Activated CD4-positive, alpha-beta T cell treated with anti-CD3 and anti-CD28 coated beads, Interleukin-2, amount 10 ng/mL, durations not matched to agents 24 days and 14 days (primary cell): ENCODE results near the gene STAT4. TPM values are rescaled to one million over a fixed set of nuclear protein-coding genes. Genes with fewer than 3 reads are reported as not detected.
A peak's percentile ranks its signal among the peaks of the same experiment; 100 is the strongest.

Source experiments
- DNase-seq: peaks from one replicate; pipeline ENCODE4 v3.0.0; 2022
- H3K27ac Mint-ChIP-seq: one replicate; pipeline ENCODE4 v1.8.0; 2022; ENCODE audit warnings: mild to moderate bottlenecking, mixed read lengths
- H3K27me3 Mint-ChIP-seq: one replicate; pipeline ENCODE4 v1.8.0; 2022; ENCODE audit warnings: mixed read lengths
- H3K36me3 Mint-ChIP-seq: one replicate; pipeline ENCODE4 v1.8.0; 2022; ENCODE audit warnings: low read depth, mild to moderate bottlenecking, mixed read lengths
- H3K4me1 Mint-ChIP-seq: one replicate; pipeline ENCODE4 v1.8.0; 2021; ENCODE audit warnings: mixed read lengths
- H3K4me3 Mint-ChIP-seq: one replicate; pipeline ENCODE4 v1.8.0; 2022; ENCODE audit warnings: mild to moderate bottlenecking, moderate library complexity, mixed read lengths
- H3K9me3 Mint-ChIP-seq: one replicate; pipeline ENCODE4 v1.8.0; 2021; ENCODE audit warnings: mixed read lengths
- intact Hi-C: fragments of 100-400 bp; cut with micrococcal nuclease; formaldehyde crosslinking; loops from one replicate; pipeline ENCODE4 v1.15.1; 2023
- total RNA-seq: library from RNA; stranded (reverse); gene quantifications from 2 replicates; pipeline ENCODE4 v1.2.3, GENCODE V29; 2022

Gene STAT4
- total RNA-seq, 1 donor from 2014 or later: 50.8 TPM

DNA sequence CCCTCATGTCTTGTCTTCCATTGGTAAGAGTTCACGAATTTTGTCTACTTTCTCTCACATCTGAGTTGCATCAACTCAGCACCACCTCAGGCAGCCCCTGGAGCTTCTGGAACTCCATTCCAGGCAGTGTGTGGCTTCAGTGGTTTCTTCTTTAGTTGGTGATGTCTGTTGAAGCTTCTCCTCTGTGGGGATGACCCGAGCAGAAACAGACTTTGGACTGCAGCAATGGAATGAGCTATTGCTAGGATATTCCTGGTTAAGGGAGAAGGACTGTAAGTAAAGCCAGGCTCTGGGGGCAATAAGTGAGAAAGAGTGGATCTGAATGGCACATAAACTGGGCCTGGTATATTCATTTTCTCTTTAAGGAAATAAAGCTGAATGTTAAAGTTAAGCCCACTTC lies 32.3 kb upstream of the STAT4 start:
- Mint-ChIP-seq H3K4me3 (no peak overlapping the region), H3K9me3 (no peaks in the 10 kb centered on the region), H3K27me3 (no peaks in the 10 kb centered on the region), H3K4me1 (peaks cover 10% of the 10 kb centered on the region), H3K36me3 (no peaks in the 10 kb centered on the region), H3K27ac (no peak overlapping the region)
- intact Hi-C loops: no loop called here
- DNase-seq: no peak

DNA sequence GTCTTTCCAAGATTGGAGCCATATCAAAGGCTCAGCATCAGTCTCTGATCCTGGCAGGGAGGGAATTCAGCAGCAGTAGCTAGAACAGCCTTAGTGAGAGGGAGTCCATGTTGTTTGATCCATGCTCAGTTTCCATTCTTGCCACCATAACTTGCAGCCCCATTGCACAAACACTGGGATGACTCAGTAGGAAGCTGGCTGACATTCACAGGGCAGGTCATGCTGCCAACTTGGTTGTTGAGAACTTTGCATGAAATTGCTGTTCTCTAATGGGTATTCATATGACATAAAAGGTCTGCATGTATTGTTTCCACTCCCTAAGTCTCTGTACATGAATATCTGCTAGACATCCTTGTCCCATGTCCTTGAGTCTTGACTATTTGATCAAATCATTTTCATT lies 29.9 kb upstream of the STAT4 start:
- Mint-ChIP-seq H3K27ac (no peak overlapping the region), H3K4me1 (peaks cover 21% of the 10 kb centered on the region), H3K36me3 (no peaks in the 10 kb centered on the region), H3K9me3 (no peaks in the 10 kb centered on the region), H3K27me3 (no peaks in the 10 kb centered on the region), H3K4me3 (no peak overlapping the region)
- DNase-seq: no peak
- intact Hi-C loops: no loop called here

DNA sequence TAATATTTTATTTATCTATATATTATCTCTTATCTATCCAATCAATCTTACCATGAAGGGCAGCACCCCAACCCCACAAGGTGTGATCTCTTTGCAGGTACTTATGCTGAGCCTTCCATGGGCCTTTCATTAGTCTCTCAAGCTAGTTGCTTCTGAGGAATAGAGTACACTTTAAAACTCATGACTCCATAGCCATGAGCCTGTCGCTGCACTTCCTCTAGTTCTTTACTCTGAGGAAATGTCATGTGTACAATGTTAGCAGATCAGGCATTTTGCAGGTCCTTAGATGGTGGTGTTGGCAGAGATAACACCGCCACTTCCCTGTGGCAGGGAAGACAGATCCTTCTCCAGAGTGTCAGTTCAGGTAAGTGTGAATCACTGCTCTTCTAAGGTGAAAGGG lies 29.5 kb upstream of the STAT4 start:
- intact Hi-C loops: no loop called here
- H3K9me3 Mint-ChIP-seq: no peaks in the 10 kb centered on the region
- H3K4me1 Mint-ChIP-seq: peaks cover 26% of the 10 kb centered on the region
- no peak for DNase-seq
- no peak overlapping the region for H3K4me3 Mint-ChIP-seq
- no peaks in the 10 kb centered on the region for H3K36me3 Mint-ChIP-seq
- H3K27me3 Mint-ChIP-seq: no peaks in the 10 kb centered on the region
- H3K27ac Mint-ChIP-seq: no peak overlapping the region

DNA sequence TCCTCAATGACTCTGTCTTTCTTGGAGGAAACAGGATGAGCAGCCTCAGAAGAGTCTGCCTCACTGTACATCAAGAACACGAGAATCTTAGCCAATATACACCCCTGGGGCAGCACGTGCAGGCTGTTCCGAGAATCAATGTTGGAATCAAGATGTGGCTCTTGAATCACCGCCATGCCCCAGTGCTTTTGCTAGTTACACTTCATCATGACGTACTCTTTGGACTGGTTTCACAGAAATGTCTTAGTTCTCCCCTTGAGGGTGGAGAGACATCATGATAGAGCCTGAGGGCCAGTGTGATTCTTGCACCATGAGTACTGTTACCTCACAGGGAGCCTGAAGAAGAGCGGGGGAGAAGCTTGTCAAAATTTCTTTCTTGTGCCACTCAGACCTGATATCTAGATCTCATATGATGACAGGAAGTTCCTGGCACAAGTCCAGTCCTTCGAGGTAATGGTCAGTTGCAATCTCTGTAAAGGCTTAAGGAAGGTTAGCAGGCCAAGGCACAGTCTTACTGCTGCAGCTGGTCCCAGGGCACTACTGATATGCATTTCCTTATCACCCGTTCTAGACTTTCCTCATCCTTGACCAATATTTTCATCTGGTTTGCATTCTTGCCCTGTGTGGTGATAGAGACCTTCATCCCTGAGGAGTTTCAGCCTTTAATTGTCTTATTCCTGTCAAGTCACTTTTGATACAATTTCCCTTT lies 28.2 kb upstream of the STAT4 start:
- no peak overlapping the region for H3K4me3 Mint-ChIP-seq
- no peak for DNase-seq
- H3K9me3 Mint-ChIP-seq: no peaks in the 10 kb centered on the region
- H3K36me3 Mint-ChIP-seq: no peaks in the 10 kb centered on the region
- no peak overlapping the region for H3K27ac Mint-ChIP-seq
- intact Hi-C loops: no loop called here
- no peaks in the 10 kb centered on the region for H3K27me3 Mint-ChIP-seq
- peaks cover 30% of the 10 kb centered on the region for H3K4me1 Mint-ChIP-seq

DNA sequence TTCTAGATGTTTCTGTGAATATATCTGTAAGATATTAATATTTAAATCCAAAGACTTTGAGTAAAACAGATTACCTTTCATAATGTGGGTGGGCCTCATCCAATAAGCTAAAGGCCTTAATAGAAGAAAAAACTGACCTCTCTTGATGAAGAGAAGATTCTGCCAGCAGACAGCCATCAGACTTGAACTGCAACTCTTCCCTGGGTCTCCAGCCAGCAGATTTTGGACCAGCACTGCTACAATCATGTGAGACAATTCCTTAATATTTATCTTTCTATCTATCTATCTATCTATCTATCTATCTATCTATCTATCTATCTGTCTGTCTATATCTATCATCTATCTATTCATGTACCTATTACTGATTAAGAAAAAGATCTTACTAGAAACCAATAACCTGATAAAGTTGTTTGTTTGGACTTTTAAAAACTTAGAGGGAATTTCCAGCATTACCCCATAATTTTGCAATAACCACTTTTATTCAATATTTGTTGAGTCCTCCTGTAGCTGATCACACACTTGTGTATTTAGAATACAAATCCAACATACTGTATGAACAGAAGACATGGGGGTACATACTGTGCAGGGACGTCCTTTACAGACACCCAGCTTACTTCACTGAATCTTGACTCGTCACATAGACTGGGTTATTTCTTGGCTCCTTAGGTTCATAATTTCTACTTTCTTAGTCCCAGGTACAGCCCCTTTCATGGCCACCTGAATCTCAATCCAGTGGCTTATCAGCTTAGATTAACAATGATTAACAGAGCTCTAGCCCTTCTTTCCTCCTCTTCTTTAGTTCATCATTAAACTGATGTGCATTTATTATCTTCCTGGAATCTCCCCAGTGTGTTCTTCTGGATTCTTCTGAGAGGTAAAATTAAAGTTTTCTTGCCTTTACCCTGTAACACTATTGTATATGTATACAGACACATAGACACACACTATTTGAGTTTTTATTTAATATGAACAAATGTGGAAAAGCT lies 27.2 kb upstream of the STAT4 start:
- Mint-ChIP-seq H3K9me3 (no peaks in the 10 kb centered on the region), H3K27me3 (no peaks in the 10 kb centered on the region), H3K4me1 (peaks cover 36% of the 10 kb centered on the region), H3K27ac (no peak overlapping the region), H3K4me3 (no peak overlapping the region), H3K36me3 (no peaks in the 10 kb centered on the region)
- intact Hi-C loops: no loop called here
- DNase-seq: no peak

DNA sequence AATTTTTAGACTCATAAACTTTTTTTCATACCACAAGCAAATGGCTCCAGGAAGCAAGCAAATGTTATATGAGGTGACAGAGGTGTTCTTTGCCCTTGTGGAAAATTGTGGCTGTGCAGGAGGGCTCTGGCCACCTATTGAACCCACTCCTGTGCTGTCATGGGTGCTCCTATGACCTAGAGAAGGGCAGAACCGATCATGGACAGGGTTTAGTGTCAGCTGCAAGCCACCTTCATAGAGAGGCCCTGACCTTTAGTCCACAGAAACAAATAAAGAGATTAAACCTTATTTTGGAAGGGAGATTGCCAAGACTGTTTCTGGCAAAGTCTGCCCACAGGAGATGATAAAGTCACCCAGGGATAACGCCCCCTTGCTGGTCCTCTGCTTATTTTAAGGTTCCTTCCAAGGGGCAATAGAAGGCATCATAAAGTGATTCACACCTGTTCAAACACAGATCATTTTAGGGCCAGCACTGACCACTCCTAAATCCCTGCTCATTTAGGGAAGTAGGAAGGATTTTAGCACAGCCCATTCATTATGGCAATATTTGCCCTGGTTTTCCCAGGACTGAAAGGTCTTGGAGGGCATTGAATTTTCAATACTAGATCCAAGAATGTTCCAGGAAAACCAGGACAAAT lies 26.1 kb upstream of the STAT4 start:
- no peaks in the 10 kb centered on the region for H3K27me3 Mint-ChIP-seq
- H3K9me3 Mint-ChIP-seq: no peaks in the 10 kb centered on the region
- no peak for DNase-seq
- H3K4me3 Mint-ChIP-seq: no peak overlapping the region
- peaks cover 46% of the 10 kb centered on the region for H3K4me1 Mint-ChIP-seq
- H3K36me3 Mint-ChIP-seq: no peaks in the 10 kb centered on the region
- intact Hi-C loops: no loop called here
- H3K27ac Mint-ChIP-seq: no peak overlapping the region

DNA sequence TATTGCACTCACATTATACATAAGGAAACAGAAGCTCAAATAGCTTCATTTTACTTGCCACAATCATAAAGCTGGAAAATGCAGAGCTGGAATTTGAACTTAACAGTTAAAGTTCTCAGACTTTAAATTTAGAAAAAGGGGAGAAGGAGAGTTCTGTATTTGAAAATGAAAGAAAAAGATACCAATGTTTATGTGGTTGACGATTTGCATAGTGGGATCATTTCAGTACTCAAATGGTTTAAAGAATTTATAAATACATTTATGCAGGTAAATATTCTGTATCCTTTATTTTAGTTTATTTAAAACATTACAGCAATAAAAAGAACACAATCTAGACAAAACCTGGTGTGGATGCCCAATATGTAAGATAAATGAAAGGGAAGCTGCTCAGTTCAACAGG lies 25.5 kb upstream of the STAT4 start:
- H3K27ac Mint-ChIP-seq: no peak overlapping the region
- no peaks in the 10 kb centered on the region for H3K36me3 Mint-ChIP-seq
- H3K4me3 Mint-ChIP-seq: no peak overlapping the region
- DNase-seq: no peak
- no peaks in the 10 kb centered on the region for H3K27me3 Mint-ChIP-seq
- intact Hi-C loops: no loop called here
- no peaks in the 10 kb centered on the region for H3K9me3 Mint-ChIP-seq
- peaks cover 51% of the 10 kb centered on the region for H3K4me1 Mint-ChIP-seq

DNA sequence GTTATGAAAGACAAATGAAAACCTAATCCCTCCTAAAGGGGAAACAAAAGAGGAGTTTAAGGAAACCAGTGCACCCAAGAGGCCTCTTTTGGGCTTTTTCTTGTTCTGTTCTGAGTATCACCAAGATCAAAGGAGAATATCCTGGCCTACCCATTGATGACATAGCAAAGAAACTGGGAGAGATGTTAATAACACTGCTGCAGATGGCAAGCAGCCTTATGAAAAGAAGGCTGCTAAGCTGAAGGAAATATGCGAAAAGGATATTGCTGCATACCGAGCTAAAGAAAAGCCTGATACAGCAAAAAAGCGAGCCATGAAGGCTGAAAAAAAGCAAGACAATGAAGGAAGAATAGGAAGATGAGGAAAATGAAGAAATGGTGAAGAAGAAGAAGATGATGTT lies 23.6 kb upstream of the STAT4 start:
- no peaks in the 10 kb centered on the region for H3K36me3 Mint-ChIP-seq
- H3K9me3 Mint-ChIP-seq: no peaks in the 10 kb centered on the region
- no peak for DNase-seq
- no peaks in the 10 kb centered on the region for H3K27me3 Mint-ChIP-seq
- H3K4me3 Mint-ChIP-seq: no peak overlapping the region
- H3K27ac Mint-ChIP-seq: no peak overlapping the region
- intact Hi-C loops: loop anchor here (5.0 kb wide), 1 partner anchor 213 kb away; no protein-coding TSS in a partner anchor
- peaks cover 65% of the 10 kb centered on the region for H3K4me1 Mint-ChIP-seq

DNA sequence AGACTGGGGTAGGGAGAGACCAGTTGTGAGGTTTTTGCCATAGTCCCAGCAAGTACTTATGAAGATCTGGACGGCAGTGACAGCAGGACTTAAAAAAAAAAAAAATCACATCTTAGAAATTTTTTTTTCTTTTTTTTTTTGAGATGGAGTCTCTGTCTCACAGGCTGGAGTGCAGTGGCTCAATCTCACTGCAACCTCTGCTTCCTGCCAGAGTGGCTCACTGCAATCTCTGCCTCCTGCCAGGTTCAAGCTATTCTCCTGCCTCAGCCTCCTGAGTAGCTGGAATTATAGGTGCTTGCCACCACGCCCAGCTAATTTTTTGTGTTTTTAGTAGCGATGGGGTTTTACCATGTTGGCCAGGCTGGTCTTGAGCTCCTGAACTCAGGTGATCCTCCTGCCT lies 22.4 kb upstream of the STAT4 start:
- Mint-ChIP-seq H3K4me3 (no peak overlapping the region), H3K9me3 (no peaks in the 10 kb centered on the region), H3K27me3 (no peaks in the 10 kb centered on the region), H3K36me3 (no peaks in the 10 kb centered on the region), H3K4me1 (peaks cover 67% of the 10 kb centered on the region), H3K27ac (no peak overlapping the region)
- intact Hi-C loops: loop anchor here (5.0 kb wide), 1 partner anchor 214 kb away; no protein-coding TSS in a partner anchor
- DNase-seq: no peak

DNA sequence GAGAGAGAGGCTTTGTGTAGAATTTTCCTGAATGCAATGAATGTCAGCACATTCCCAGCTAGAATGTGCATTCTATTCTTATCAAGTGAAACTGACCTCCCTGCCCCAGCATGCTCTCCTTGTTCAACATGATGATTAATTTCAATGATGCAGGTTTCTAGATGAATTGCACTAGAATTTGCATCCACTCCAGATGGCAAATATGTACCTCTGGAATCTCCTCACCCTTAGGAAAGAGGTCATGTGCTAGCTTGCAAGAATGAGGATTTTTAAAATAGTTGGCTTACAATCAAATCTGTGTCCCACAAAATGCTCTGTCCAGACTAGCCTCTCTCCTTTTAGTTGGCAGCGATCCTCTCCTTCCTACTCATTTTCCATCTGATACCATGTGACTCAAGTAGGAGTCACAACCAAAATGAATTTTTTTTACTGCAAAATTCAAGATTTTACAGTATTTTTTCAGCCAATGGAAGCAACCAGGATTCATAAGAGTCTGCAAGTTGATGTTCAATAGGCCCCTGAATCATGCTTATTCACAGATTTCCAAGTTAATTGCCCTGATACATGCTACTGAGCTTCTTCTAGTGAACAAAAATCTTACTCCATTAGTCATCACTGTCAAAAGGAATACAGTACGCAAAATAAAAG lies 21.0 kb upstream of the STAT4 start:
- Mint-ChIP-seq H3K9me3 (no peaks in the 10 kb centered on the region), H3K4me1 (peaks cover 69% of the 10 kb centered on the region), H3K4me3 (no peak overlapping the region), H3K36me3 (no peaks in the 10 kb centered on the region), H3K27ac (peak overlapping the region; percentile 52), H3K27me3 (no peaks in the 10 kb centered on the region)
- intact Hi-C loops: loop anchor here (1.0 to 5.0 kb wide), 3 partner anchors 22 to 215 kb away; no protein-coding TSS in a partner anchor
- no peak for DNase-seq

DNA sequence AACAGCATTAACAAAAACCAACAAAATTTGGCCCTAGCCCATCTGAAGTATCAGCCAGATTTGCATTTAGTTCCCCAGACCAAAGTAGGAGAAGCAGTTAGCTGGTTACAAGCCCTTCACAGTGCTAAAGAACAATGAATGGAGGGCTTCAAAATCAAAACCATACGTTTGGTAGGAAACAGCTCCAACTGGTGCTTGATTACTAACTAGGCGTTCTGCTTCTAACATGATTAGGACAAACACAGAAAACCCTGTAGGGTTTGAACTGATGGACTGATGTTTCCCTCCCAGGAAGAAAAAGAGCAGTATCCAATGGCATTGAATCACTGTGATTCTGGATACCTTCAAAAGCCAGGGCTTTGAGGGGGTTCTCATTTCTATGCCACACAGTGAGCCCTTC lies 20.5 kb upstream of the STAT4 start:
- no peaks in the 10 kb centered on the region for H3K9me3 Mint-ChIP-seq
- H3K4me1 Mint-ChIP-seq: peaks cover 65% of the 10 kb centered on the region
- peak overlapping the region; percentile 29 for H3K4me3 Mint-ChIP-seq
- H3K36me3 Mint-ChIP-seq: no peaks in the 10 kb centered on the region
- intact Hi-C loops: loop anchor here (1.0 to 5.0 kb wide), 3 partner anchors 23 to 216 kb away; no protein-coding TSS in a partner anchor
- H3K27me3 Mint-ChIP-seq: no peaks in the 10 kb centered on the region
- no peak for DNase-seq
- H3K27ac Mint-ChIP-seq: peak overlapping the region; percentile 17

DNA sequence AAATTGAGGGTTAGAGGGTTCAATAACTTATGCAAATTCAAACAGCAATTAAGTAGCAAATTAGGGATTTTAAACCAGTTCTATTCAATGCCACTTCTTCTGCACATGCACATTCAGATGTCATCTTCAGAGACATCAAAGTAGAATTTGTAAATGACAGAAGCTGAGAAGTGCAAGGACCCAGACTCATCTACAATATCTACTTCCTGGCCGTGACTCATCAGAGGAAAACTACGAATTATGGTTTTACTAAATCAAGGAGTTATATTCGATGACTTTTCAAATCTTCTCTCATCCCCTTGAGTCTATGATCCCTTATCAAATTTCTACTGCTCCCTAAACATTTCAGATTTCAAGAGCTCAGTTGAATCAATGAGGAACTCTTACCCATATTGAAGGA lies 20.0 kb upstream of the STAT4 start:
- Mint-ChIP-seq H3K9me3 (no peaks in the 10 kb centered on the region), H3K27me3 (no peaks in the 10 kb centered on the region), H3K4me1 (peaks cover 59% of the 10 kb centered on the region), H3K36me3 (no peaks in the 10 kb centered on the region), H3K4me3 (peak overlapping the region; percentile 29), H3K27ac (peak overlapping the region; percentile 17)
- no peak for DNase-seq
- intact Hi-C loops: loop anchor here (1.0 to 5.0 kb wide), 3 partner anchors 24 to 217 kb away; no protein-coding TSS in a partner anchor

DNA sequence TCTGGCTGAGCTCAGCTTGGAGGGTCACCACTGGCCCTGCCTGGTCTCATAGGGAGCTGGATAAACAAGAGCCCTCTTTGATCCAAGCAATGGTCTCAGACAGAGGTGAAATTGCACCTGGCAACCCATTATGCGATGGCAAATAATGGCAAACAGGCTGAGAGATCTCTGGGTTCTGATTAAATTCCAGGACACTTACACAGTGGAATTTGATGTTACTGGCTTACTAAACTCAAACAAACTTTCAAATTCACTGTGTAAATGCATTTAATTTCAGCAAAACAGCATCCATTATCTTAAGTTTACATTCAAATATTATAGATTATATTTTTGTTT lies 19.5 kb upstream of the STAT4 start:
- Mint-ChIP-seq H3K4me3 (no peak overlapping the region), H3K36me3 (no peaks in the 10 kb centered on the region), H3K27ac (no peak overlapping the region), H3K4me1 (peaks cover 56% of the 10 kb centered on the region), H3K27me3 (no peaks in the 10 kb centered on the region), H3K9me3 (no peaks in the 10 kb centered on the region)
- intact Hi-C loops: loop anchor here (2.0 to 5.0 kb wide), 2 partner anchors 49 to 217 kb away; no protein-coding TSS in a partner anchor
- no peak for DNase-seq
